Frontal cortex (tissue), 4 donors: Measurements from ENCODE around the gene MDM4. TPM values are rescaled to one million over a fixed set of nuclear protein-coding genes. Genes with fewer than 3 reads are reported as not detected.
"Not testable (repeated sequence)": the region's sequence is repeated elsewhere in the genome, so short reads cannot be mapped to it uniquely, and the experiment has no call there.

Experiments used
- DNase-seq, 2 donors: peaks; one replicate each; pipeline ENCODE4 v3.0.0; 2012; ENCODE audit warnings: low spot score in 2 of 2
- FAIRE-seq: peaks from 2 replicates; lab custom pipeline; 2012; peaks lifted over from hg19 to GRCh38; lab: Jason Lieb, UNC
- total RNA-seq: library from RNA; depleted of rRNA; stranded (reverse); fragments of >200 nt; gene quantifications from one replicate; pipeline ENCODE4 v1.2.3, GENCODE V29; 2014
- donor health status: control.
- donor health status: control.
- donor health status: control.

MDM4 gene
- total RNA-seq, 1 donor from 2014 or later = 46.9 TPM

GRCh38 chr1:204507317-204508105 lies 8.7 kb upstream of the MDM4 start:
- FAIRE-seq (no peak), DNase-seq (no peak)

GRCh38 chr1:204509186-204509635 lies 7.0 kb upstream of the MDM4 start:
- DNase-seq (no peak), FAIRE-seq (no peak)

GRCh38 chr1:204511366-204511765 lies 4.8 kb upstream of the MDM4 start:
- no peak for DNase-seq
- FAIRE-seq = no peak

GRCh38 chr1:204513117-204513716 lies 3.0 kb upstream of the MDM4 start:
- DNase-seq = no peak
- FAIRE-seq = no peak

GRCh38 chr1:204514828-204515227 lies 1.4 kb upstream of the MDM4 start:
- no peak for DNase-seq
- FAIRE-seq = no peak

- not testable (repeated sequence) for DNase-seq, FAIRE-seq
Measured at GRCh38 chr1:204517382-204517781, 1.2 kb downstream of the MDM4 start.

GRCh38 chr1:204520834-204521709 lies 4.9 kb downstream of the MDM4 start:
- FAIRE-seq (no peak), DNase-seq (no peak)

GRCh38 chr1:204521941-204522521 lies 5.8 kb downstream of the MDM4 start:
- DNase-seq, FAIRE-seq: not testable (repeated sequence)

GRCh38 chr1:204523605-204524215 lies 7.5 kb downstream of the MDM4 start:
- FAIRE-seq (no peak), DNase-seq (no peak)

- no peak for FAIRE-seq
Measured at GRCh38 chr1:204524986-204525385, 8.8 kb downstream of the MDM4 start.

GRCh38 chr1:204528241-204528640 lies 12.0 kb downstream of the MDM4 start:
- no peak for FAIRE-seq
- no peak for DNase-seq

More at GRCh38 chr1:204524986-204525385, 8.8 kb downstream of the MDM4 start:
- no peak for DNase-seq

GRCh38 chr1:204528677-204529076 lies 12.5 kb downstream of the MDM4 start:
- no peak for FAIRE-seq
- DNase-seq = no peak

GRCh38 chr1:204529371-204529895 lies 13.2 kb downstream of the MDM4 start:
- no peak for FAIRE-seq
- DNase-seq = no peak

- DNase-seq = no peak
- no peak for FAIRE-seq
Measured at GRCh38 chr1:204530932-204531331, 14.7 kb downstream of the MDM4 start.

GRCh38 chr1:204532832-204533231 lies 16.6 kb downstream of the MDM4 start:
- FAIRE-seq = no peak
- no peak for DNase-seq

- FAIRE-seq (no peak), DNase-seq (no peak)
Measured at GRCh38 chr1:204541626-204542025, 25.4 kb downstream of the MDM4 start.

GRCh38 chr1:204544321-204544720 lies 28.1 kb downstream of the MDM4 start:
- DNase-seq (no peak), FAIRE-seq (no peak)

- DNase-seq (no peak), FAIRE-seq (no peak)
Measured at GRCh38 chr1:204545202-204545601, 29.0 kb downstream of the MDM4 start.

GRCh38 chr1:204545881-204546280 lies 29.7 kb downstream of the MDM4 start:
- FAIRE-seq = no peak
- no peak for DNase-seq
